Activated T-helper 1 cell treated with anti-CD3 and anti-CD28 coated beads, Interleukin-12 subunit alpha, Interleukin-12 subunit beta, Interleukin-2, Interleukin-4 antibody, amounts not matched to agents 30 ng/mL and 10 ng/mL and 1 ng/mL, durations not matched to agents 14 hours and 24 hours and 36 hours (primary cell): ENCODE results near the gene CARMIL3. TPM values are rescaled to one million over a fixed set of nuclear protein-coding genes. Genes with fewer than 3 reads are reported as not detected.

ENCODE experiments used
- DNase-seq: peaks from one replicate; pipeline ENCODE4 v3.0.0; 2021; ENCODE audit warnings: low spot score
- H3K27ac Mint-ChIP-seq: one replicate; pipeline ENCODE4 v1.8.0; 2021; ENCODE audit warnings: mild to moderate bottlenecking, mixed read lengths
- H3K27me3 Mint-ChIP-seq: one replicate; pipeline ENCODE4 v1.8.0; 2022; ENCODE audit warnings: mild to moderate bottlenecking, moderate library complexity, mixed read lengths; ENCODE audit not compliant: insufficient read depth
- H3K36me3 Mint-ChIP-seq: one replicate; pipeline ENCODE4 v1.8.0; 2021; ENCODE audit warnings: low read depth, mixed read lengths
- H3K4me1 Mint-ChIP-seq: one replicate; pipeline ENCODE4 v1.8.0; 2021; ENCODE audit warnings: low read depth, mixed read lengths
- H3K4me3 Mint-ChIP-seq: one replicate; pipeline ENCODE4 v1.8.0; 2021; ENCODE audit warnings: mild to moderate bottlenecking, moderate library complexity, mixed read lengths
- H3K9me3 Mint-ChIP-seq: one replicate; pipeline ENCODE4 v1.8.0; 2021; ENCODE audit warnings: mixed read lengths
- intact Hi-C: fragments of 100-400 bp; cut with micrococcal nuclease; formaldehyde crosslinking; loops from one replicate; pipeline ENCODE4 v1.15.1; 2024
- total RNA-seq: library from RNA; stranded (reverse); gene quantifications from 2 replicates; pipeline ENCODE4 v1.2.3, GENCODE V29; 2022

CARMIL3 gene
- total RNA-seq, 1 donor from 2014 or later: 3.4 TPM

DNA sequence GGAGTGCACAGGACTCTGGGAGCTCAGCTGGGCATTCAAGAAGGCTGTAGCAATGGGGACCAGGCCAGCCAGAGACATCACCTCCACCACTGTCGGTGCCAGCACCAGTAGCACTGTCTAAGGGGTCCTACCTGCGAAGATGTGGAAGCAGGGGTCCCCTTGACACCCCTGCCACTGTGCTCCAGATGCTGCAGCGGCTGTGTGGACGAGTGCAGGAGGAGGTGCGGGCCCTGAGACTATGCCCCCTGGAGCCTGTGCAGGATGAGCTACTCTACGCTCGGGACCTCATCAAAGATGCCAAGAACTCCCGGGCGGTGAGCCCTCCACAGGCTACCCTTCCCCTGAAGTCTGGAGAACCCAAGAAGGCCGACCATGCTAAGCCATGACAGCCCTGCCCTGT, 8.6 kb downstream of the CARMIL3 start:
- intact Hi-C loops: no loop called here
- Mint-ChIP-seq H3K27ac (no peak overlapping the region), H3K9me3 (no peaks in the 10 kb centered on the region), H3K36me3 (no peaks in the 10 kb centered on the region), H3K4me1 (peaks cover 5% of the 10 kb centered on the region), H3K27me3 (peaks cover 1% of the 10 kb centered on the region), H3K4me3 (no peak overlapping the region)
- DNase-seq: no peak

DNA sequence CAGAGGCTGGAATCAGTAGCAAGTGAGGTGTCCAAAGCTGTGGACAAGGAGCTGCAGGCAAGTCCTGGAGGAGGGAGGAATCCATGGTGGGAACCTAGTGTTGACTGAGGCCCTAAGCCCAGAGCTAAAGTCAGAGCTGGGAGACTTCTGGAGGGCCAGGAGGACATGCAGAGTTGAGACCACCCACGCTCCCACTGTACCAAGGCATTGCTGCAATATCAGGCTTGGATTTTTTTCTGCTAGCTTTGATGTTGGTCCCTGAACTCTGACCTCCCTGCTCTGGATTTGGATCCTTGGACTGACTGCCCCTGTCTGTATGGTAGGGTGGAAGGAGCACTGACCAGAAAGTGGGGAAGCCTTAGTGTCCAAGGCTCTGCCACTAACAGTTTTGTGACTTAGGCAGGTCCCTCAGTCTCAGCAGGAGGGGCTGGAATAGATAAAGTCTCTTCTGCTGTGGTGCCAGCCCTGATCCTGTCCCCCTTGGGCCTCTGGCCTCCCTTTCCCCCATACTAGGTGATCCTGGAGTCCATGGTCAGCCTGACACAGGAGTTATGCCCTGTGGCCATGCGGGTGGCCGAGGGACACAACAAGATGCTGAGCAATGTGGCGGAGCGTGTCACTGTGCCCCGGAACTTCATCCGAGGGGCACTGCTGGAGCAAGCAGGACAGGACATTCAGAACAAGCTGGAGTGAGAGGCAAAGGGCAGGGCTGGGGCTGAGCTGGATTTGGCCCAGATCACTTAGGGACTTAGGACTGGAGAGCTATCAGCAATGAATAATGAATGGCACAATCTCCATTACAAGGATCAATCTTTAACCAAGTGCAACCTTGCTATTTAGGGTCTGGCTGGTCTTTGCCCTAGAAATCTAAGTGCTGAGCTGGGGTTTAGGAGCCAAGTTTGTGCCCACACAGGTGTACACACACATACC, 9.4 kb downstream of the CARMIL3 start:
- Mint-ChIP-seq H3K36me3 (no peaks in the 10 kb centered on the region), H3K9me3 (no peaks in the 10 kb centered on the region), H3K27me3 (peaks cover 1% of the 10 kb centered on the region), H3K4me3 (no peak overlapping the region), H3K27ac (peak overlapping the region; percentile 40), H3K4me1 (peaks cover 5% of the 10 kb centered on the region)
- no peak for DNase-seq
- intact Hi-C loops: no loop called here

DNA sequence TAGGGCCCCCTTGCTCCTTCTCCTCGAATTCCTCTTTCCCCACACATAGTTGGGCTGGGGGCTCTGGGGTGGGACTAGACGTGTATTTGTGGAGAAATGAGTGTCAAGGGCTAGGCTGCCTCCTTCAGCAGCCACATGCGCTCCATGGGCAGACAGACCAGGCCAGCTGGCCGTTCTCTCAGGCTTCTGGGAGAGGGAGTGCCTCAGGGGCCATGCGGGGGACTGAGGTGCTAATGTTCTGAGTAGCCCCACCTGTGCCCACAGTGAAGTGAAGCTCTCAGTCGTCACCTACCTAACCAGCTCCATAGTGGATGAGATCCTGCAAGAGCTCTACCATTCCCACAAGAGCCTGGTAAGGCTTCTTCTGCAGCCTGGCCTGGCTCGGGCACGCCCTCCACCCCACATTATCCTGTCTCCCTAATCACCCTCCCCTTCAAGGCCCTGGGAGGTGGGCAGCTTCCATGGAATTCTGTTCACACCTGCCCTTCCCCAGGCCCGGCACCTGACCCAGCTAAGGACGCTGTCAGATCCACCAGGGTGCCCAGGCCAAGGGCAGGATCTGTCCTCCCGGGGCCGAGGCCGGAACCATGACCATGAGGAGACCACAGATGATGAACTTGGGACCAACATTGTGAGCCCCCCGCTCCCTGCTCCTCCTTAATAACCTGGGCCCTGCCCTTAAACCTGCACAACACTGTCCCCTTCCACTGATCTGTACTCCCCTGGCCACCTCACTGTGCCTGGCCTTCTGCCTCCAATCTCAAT, 10.6 kb downstream of the CARMIL3 start:
- Mint-ChIP-seq H3K36me3 (no peaks in the 10 kb centered on the region), H3K4me3 (no peak overlapping the region), H3K9me3 (no peaks in the 10 kb centered on the region), H3K27me3 (peaks cover 1% of the 10 kb centered on the region), H3K27ac (no peak overlapping the region), H3K4me1 (peaks cover 5% of the 10 kb centered on the region)
- intact Hi-C loops: no loop called here
- no peak for DNase-seq

- Mint-ChIP-seq H3K27me3 (no peaks in the 10 kb centered on the region), H3K27ac (no peak overlapping the region), H3K4me1 (peaks cover under 1% of the 10 kb centered on the region), H3K9me3 (no peaks in the 10 kb centered on the region), H3K36me3 (no peaks in the 10 kb centered on the region), H3K4me3 (no peak overlapping the region)
- no peak for DNase-seq
- intact Hi-C loops: no loop called here
Observed at GRCh38 chr14:24063263-24063836, 11.5 kb downstream of the CARMIL3 start.

GRCh38 chr14:24064091-24064795, 12.4 kb downstream of the CARMIL3 start:
- no peaks in the 10 kb centered on the region for H3K27me3 Mint-ChIP-seq
- H3K27ac Mint-ChIP-seq: no peak overlapping the region
- no peaks in the 10 kb centered on the region for H3K9me3 Mint-ChIP-seq
- H3K4me1 Mint-ChIP-seq: no peaks in the 10 kb centered on the region
- intact Hi-C loops: no loop called here
- DNase-seq: no peak
- no peak overlapping the region for H3K4me3 Mint-ChIP-seq
- no peaks in the 10 kb centered on the region for H3K36me3 Mint-ChIP-seq

GRCh38 chr14:24064856-24065255, 13.0 kb downstream of the CARMIL3 start:
- no peak overlapping the region for H3K27ac Mint-ChIP-seq
- no peaks in the 10 kb centered on the region for H3K36me3 Mint-ChIP-seq
- no peaks in the 10 kb centered on the region for H3K9me3 Mint-ChIP-seq
- intact Hi-C loops: no loop called here
- no peaks in the 10 kb centered on the region for H3K27me3 Mint-ChIP-seq
- DNase-seq: no peak
- H3K4me1 Mint-ChIP-seq: no peaks in the 10 kb centered on the region
- no peak overlapping the region for H3K4me3 Mint-ChIP-seq

DNA sequence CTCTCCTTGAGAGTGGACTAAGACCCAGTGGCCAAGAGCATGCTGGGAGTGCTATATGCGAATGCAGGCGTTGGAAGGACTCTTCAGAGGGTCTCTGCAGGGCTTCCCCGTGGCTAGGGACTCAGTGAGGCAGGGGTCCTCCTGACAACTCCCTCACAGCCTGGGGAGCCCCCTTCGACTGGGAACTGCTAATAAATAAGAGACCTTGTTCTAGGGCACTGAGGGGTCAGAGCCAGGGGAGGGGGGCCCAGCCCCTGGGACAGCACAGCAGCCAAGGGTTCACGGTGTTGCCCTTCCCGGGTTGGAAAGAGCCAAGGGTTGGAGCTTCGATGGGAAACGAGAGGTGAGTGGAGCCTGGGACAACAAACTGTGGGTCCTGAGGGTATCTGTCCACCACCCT, 13.6 kb downstream of the CARMIL3 start:
- H3K27me3 Mint-ChIP-seq: peaks cover 3% of the 10 kb centered on the region
- intact Hi-C loops: no loop called here
- H3K27ac Mint-ChIP-seq: no peak overlapping the region
- no peaks in the 10 kb centered on the region for H3K36me3 Mint-ChIP-seq
- H3K4me1 Mint-ChIP-seq: peaks cover 4% of the 10 kb centered on the region
- DNase-seq: no peak
- no peak overlapping the region for H3K4me3 Mint-ChIP-seq
- H3K9me3 Mint-ChIP-seq: no peaks in the 10 kb centered on the region

- Mint-ChIP-seq H3K27me3 (peaks cover 5% of the 10 kb centered on the region), H3K27ac (no peak overlapping the region), H3K36me3 (no peaks in the 10 kb centered on the region), H3K4me1 (peaks cover 12% of the 10 kb centered on the region), H3K9me3 (no peaks in the 10 kb centered on the region), H3K4me3 (no peak overlapping the region)
- intact Hi-C loops: no loop called here
- no peak for DNase-seq
Observed at GRCh38 chr14:24066496-24067132, 14.8 kb downstream of the CARMIL3 start.

- no peak for DNase-seq
- H3K4me1 Mint-ChIP-seq: peaks cover 12% of the 10 kb centered on the region
- no peak overlapping the region for H3K27ac Mint-ChIP-seq
- no peaks in the 10 kb centered on the region for H3K36me3 Mint-ChIP-seq
- no peak overlapping the region for H3K4me3 Mint-ChIP-seq
- intact Hi-C loops: no loop called here
- H3K27me3 Mint-ChIP-seq: peaks cover 5% of the 10 kb centered on the region
- H3K9me3 Mint-ChIP-seq: no peaks in the 10 kb centered on the region
Observed at GRCh38 chr14:24067133-24068082, 15.6 kb downstream of the CARMIL3 start.

DNA sequence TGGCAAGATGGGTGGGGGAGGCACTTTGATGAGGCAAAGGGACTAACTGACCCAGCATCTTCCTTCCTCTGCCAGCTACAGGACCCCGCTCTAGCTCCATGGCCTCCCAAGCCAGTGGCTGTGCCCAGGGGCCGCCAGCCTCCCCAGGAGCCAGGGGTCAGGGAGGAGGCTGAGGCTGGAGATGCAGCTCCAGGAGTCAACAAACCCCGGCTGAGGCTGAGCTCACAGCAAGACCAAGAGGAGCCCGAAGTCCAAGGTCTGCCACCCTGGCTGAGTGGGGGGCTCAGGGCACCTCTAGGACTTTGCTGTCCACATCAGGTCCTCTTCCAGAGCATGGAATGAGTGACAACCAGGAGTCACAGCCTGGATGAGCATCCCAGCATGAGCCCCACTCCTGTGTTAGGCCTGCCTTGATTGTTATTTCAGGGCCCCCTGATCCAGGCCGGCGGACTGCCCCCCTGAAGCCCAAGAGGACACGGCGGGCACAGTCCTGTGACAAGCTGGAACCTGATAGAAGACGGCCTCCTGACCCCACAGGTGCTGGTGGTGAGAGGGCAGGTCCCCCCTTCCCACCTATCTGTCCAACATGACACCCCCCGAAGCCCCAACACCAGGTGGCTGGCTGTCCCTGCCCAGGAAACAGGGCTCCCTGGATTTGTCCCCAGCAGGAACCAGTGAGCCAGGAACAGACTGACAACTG, 17.1 kb downstream of the CARMIL3 start:
- Mint-ChIP-seq H3K27me3 (peaks cover 5% of the 10 kb centered on the region), H3K36me3 (no peaks in the 10 kb centered on the region), H3K4me3 (no peak overlapping the region), H3K4me1 (peaks cover 12% of the 10 kb centered on the region), H3K9me3 (no peaks in the 10 kb centered on the region), H3K27ac (no peak overlapping the region)
- no peak for DNase-seq
- intact Hi-C loops: no loop called here

GRCh38 chr14:24069411-24069735, 17.6 kb downstream of the CARMIL3 start:
- Mint-ChIP-seq H3K9me3 (no peaks in the 10 kb centered on the region), H3K27me3 (peaks cover 5% of the 10 kb centered on the region), H3K27ac (no peak overlapping the region), H3K36me3 (no peaks in the 10 kb centered on the region), H3K4me3 (no peak overlapping the region), H3K4me1 (peaks cover 12% of the 10 kb centered on the region)
- no peak for DNase-seq
- intact Hi-C loops: no loop called here
